HG03064 (cell line): ENCODE measurements around the gene C16orf96.

Experiments
- ATAC-seq: cut with Tn5 transposase; IDR thresholded peaks from one replicate; pipeline ENCODE4 v1.9.1; 2021; ENCODE audit warnings: low read depth; ENCODE audit not compliant: unreplicated experiment

C16orf96 gene

GRCh38 chr16:4640572-4641305 is 84.6 kb downstream of the C16orf96 start:
- no peak for ATAC-seq

DNA sequence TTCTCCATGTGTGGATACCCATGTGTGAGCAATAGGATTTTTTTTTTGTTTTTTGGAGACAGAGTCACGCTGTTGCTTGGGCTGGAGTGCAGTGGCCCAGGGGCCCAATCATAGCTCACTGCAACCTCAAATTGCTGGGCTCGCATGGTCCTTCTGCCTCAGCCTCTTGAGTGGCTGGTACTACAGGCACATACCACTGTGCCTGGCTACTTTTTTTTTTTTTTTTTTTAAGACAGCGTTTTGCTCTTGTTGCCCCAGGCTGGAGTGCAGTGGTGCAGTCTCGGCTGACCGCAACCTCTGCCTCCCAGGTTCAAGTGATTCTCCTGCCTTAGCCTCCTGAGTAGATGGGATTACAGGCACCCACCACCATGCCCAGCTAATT is 85.2 kb downstream of the C16orf96 start:
- no peak for ATAC-seq

GRCh38 chr16:4641895-4642294 is 85.8 kb downstream of the C16orf96 start:
- ATAC-seq = no peak

DNA sequence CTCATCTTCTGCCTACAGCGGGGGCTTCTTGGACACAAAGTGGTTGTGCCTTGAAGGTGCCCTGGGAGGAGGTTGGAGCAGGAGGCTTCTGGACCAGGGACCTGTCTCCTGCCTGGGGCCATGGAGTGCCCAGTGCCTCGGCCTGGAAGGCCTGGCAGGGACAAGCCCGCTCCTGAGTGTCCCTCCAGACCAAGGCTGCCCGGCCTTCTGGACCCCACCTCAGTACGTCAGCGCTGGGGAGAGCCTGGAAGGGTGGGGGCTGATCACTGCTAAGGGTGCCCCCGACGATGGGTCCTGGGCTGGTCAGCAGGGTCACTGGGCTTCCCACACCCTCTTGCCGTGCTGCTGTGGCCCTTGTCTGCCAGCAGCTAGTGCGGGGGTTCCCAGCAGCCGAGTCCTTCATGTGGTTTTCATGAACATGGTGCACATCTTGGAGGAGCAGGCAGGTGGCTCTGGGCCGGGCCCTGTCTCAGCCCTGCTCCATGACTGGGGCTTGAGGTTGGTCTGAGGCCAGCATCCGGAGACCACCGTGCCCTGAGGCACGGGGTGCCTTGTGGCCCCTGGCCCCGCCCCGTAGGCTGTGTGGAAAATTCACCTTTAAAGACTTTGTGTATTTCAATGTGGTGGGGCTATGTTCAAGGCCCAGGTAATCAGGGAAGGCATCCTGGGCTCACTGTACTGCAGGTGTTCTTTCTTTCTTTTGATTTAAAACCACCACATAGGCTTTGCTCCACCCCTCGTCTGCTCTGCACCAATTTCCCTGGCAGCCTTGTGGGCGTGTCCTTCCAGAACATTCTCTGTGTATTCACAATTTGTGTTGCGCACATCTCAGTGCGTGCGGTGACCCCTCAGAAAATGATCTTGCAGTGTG is 90.9 kb downstream of the C16orf96 start:
- no peak for ATAC-seq

- ATAC-seq = no peak
Measured at GRCh38 chr16:4647644-4647980, 91.5 kb downstream of the C16orf96 start.

GRCh38 chr16:4648917-4649316 is 92.8 kb downstream of the C16orf96 start:
- ATAC-seq = no peak

- ATAC-seq = no peak
Measured at GRCh38 chr16:4649744-4650442, 93.8 kb downstream of the C16orf96 start.
